OCI-LY7 (cell line): ENCODE results near the gene RALBP1. TPM values are rescaled to one million over a fixed set of nuclear protein-coding genes. Genes with fewer than 3 reads are reported as not detected.
"Not testable (repeated sequence)": the region's sequence is repeated elsewhere in the genome, so short reads cannot be mapped to it uniquely, and the experiment has no call there.

Experiments used
- BruUV-seq: library from RNA; stranded (reverse); fragments of 400-500 nt; replicated peaks from 2 replicates; lab custom pipeline; 2021; lab: Mats Ljungman, UMichigan
- CTCF ChIA-PET: fragments of 300-600 bp; sonication (Branson Sonifier 250); formaldehyde crosslinking; loops from one replicate; lab custom pipeline; 2022; ENCODE audit warnings: antibody characterized with exemption; ENCODE audit not compliant: unreplicated experiment; lab: Charles Lee
- POLR2A ChIA-PET: fragments of 300-600 bp; sonication (Branson Sonifier 250); formaldehyde crosslinking; loops from one replicate; lab custom pipeline; 2022; ENCODE audit warnings: antibody characterized with exemption; lab: Charles Lee
- DNase-seq: peaks from one replicate; pipeline ENCODE4 v3.0.0-alpha.2; 2015; ENCODE audit warnings: low spot score
- H2AFZ ChIP-seq: fragments of 200-600 bp; sonication (generic), shearing (Covaris generic); 2 replicates; pipeline ENCODE4 v1.6.1; 2014; ENCODE audit warnings: mild to moderate bottlenecking, antibody characterized with exemption, low read length, moderate library complexity
- H3K27ac ChIP-seq: fragments of 200-600 bp; sonication (generic); 2 replicates; pipeline ENCODE4 v1.5.1; 2014; ENCODE audit warnings: mixed run types, low read depth, mild to moderate bottlenecking, moderate library complexity, low read length, inconsistent platforms; ENCODE audit not compliant: poor library complexity, severe bottlenecking
- H3K36me3 ChIP-seq: fragments of 200-600 bp; sonication (generic); 2 replicates; pipeline ENCODE4 v1.6.1; 2014; ENCODE audit warnings: mild to moderate bottlenecking, antibody characterized with exemption, low read length, moderate library complexity, mixed read lengths; ENCODE audit not compliant: insufficient read depth
- H3K4me1 ChIP-seq: fragments of 200-600 bp; sonication (generic); 2 replicates; pipeline ENCODE4 v1.5.1; 2014; ENCODE audit warnings: mild to moderate bottlenecking, low read length; ENCODE audit not compliant: insufficient read depth, poor library complexity, severe bottlenecking
- H3K4me2 ChIP-seq: fragments of 200-600 bp; sonication (generic); 2 replicates; pipeline ENCODE4 v1.6.1; 2014; ENCODE audit warnings: mild to moderate bottlenecking, low read length
- H3K4me3 ChIP-seq: fragments of 200-600 bp; sonication (generic); 2 replicates; pipeline ENCODE4 v1.5.1; 2014; ENCODE audit warnings: mild to moderate bottlenecking, low read depth, low read length; ENCODE audit not compliant: poor library complexity, severe bottlenecking
- H3K79me2 ChIP-seq: fragments of 200-600 bp; sonication (generic); 2 replicates; pipeline ENCODE4 v1.6.1; 2016; ENCODE audit warnings: low read depth, mild to moderate bottlenecking, low read length, moderate library complexity, mixed read lengths; ENCODE audit not compliant: insufficient read depth
- H3K9me2 ChIP-seq: fragments of 200-600 bp; sonication (generic); 2 replicates; pipeline ENCODE4 v1.6.1; 2016; ENCODE audit warnings: mild to moderate bottlenecking, low read length, mixed read lengths; ENCODE audit not compliant: insufficient read depth
- H3K9me3 ChIP-seq: fragments of 200-600 bp; sonication (generic); 2 replicates; pipeline ENCODE4 v1.6.1; 2014; ENCODE audit warnings: mild to moderate bottlenecking, mixed run types, low read length, mixed read lengths
- H4K20me1 ChIP-seq: fragments of 200-600 bp; sonication (generic); 2 replicates; pipeline ENCODE4 v1.6.1; 2014; ENCODE audit warnings: mild to moderate bottlenecking, antibody characterized with exemption, low read length, moderate library complexity, mixed read lengths; ENCODE audit not compliant: insufficient read depth
- CTCF ChIP-seq: fragments of 200-600 bp; sonication (generic); conservative IDR thresholded peaks from 2 replicates; pipeline ENCODE4 v1.5.1; 2014; ENCODE audit warnings: mild to moderate bottlenecking, antibody characterized with exemption, low read length, moderate library complexity, mixed read lengths
- EZH2phosphoT487 ChIP-seq: fragments of 200-600 bp; sonication (generic); IDR thresholded peaks from 2 replicates; pipeline ENCODE4 v1.6.1; 2018; ENCODE audit warnings: low read depth, borderline replicate concordance, mild to moderate bottlenecking, mixed run types, antibody characterized with exemption, low read length, moderate library complexity, mixed read lengths
- intact Hi-C: fragments of 100-400 bp; cut with micrococcal nuclease; formaldehyde crosslinking; loops from one replicate; pipeline ENCODE4 v1.10.0; 2022; ENCODE audit not compliant: unreplicated experiment
- total RNA-seq, 2 experiments: library from RNA; depleted of rRNA in 1 of 2; stranded (reverse); fragments of >200 nt in 1 of 2; shearing (Covaris generic) in 1 of 2; gene quantifications; 2 replicates each; pipeline ENCODE4 v1.2.3, GENCODE V29; 2014 to 2022

Gene RALBP1
- total RNA-seq, 2 experiments from 2014 or later: 78.5 to 96.0 TPM

- BruUV-seq: no TSS peak
- CTCF ChIA-PET: interaction anchor here (1.2 kb wide), 1 partner anchor 16 kb away, joined by 3 read pairs; no protein-coding TSS in a partner anchor
- POLR2A ChIA-PET: interaction anchor here (1.6 kb wide), 1 partner anchor 30 kb away, joined by 4 read pairs; no protein-coding TSS in a partner anchor
These were observed 8.2 kb downstream of the RALBP1 start for GRCh38 chr18:9483526-9483925.

GRCh38 chr18:9484856-9485255 lies 9.5 kb downstream of the RALBP1 start:
- H2AFZ ChIP-seq, H3K4me2 ChIP-seq, DNase-seq, H4K20me1 ChIP-seq, CTCF ChIA-PET, intact Hi-C loops, BruUV-seq, H3K9me2 ChIP-seq, H3K4me3 ChIP-seq: not testable (repeated sequence)
- POLR2A ChIA-PET: interaction anchor here (0.6 kb wide), 1 partner anchor 940 kb away, joined by 9 read pairs; no protein-coding TSS in a partner anchor
- Histone ChIP-seq H3K79me2 (peaks cover 98% of the 10 kb centered on the region), H3K27ac (peak overlapping the region; percentile 3), H3K36me3 (peaks cover 84% of the 10 kb centered on the region), H3K9me3 (peaks cover 26% of the 10 kb centered on the region; the same call in 1 of the 2 replicates), H3K4me1 (peaks cover 59% of the 10 kb centered on the region)

More at GRCh38 chr18:9483526-9483925, 8.2 kb downstream of the RALBP1 start:
- H2AFZ ChIP-seq: no peak overlapping the region
- H3K4me3 ChIP-seq: peak overlapping the region; percentile 58
- peak overlapping the region; percentile 90 for H3K27ac ChIP-seq
- H3K9me3 ChIP-seq: peaks cover 19% of the 10 kb centered on the region; the same call in 1 of the 2 replicates
- H3K9me2 ChIP-seq: no peaks in the 10 kb centered on the region
- H4K20me1 ChIP-seq: no peaks in the 10 kb centered on the region
- peak overlapping the region; percentile 73 for H3K4me2 ChIP-seq
- H3K36me3 ChIP-seq: peaks cover 84% of the 10 kb centered on the region
- peaks cover 98% of the 10 kb centered on the region for H3K79me2 ChIP-seq
- DNase-seq: no peak
- intact Hi-C loops: loop anchor here (1.0 kb wide), 1 partner anchor 30 kb away; no protein-coding TSS in a partner anchor
- TF ChIP-seq EZH2phosphoT487 (no peak), CTCF (no peak)
- peaks cover 67% of the 10 kb centered on the region for H3K4me1 ChIP-seq

GRCh38 chr18:9488538-9488937 lies 13.2 kb downstream of the RALBP1 start:
- H3K4me3 ChIP-seq: no peak overlapping the region
- ChIA-PET CTCF (no interaction called here), POLR2A (interaction anchor here (0.6 to 1.6 kb wide), 4 partner anchors 12 to 417 kb away, joined by 3 to 4 read pairs (median 4); no protein-coding TSS in a partner anchor)
- no peak overlapping the region for H3K4me2 ChIP-seq
- H3K36me3 ChIP-seq: peaks cover 88% of the 10 kb centered on the region
- peaks cover 37% of the 10 kb centered on the region; the same call in 1 of the 2 replicates for H3K9me3 ChIP-seq
- no peak overlapping the region for H2AFZ ChIP-seq
- peaks cover 23% of the 10 kb centered on the region for H3K4me1 ChIP-seq
- 0 out of 2 replicates have a peak, but pooled peaks cover 2% of the 10 kb centered on the region for H4K20me1 ChIP-seq
- no peak for TF ChIP-seq CTCF
- no peak for TF ChIP-seq EZH2phosphoT487
- H3K79me2 ChIP-seq: peaks cover 98% of the 10 kb centered on the region
- intact Hi-C loops: no loop called here
- TSS peak; percentile 9 for BruUV-seq
- DNase-seq: no peak
- no peak overlapping the region for H3K27ac ChIP-seq
- H3K9me2 ChIP-seq: no peaks in the 10 kb centered on the region
